GM12891 (cell line): ENCODE data around the gene SLC22A12.

Experiments
- DNase-seq: peaks from one replicate; pipeline ENCODE4 v3.0.0; 2011; ENCODE audit warnings: low spot score; ENCODE audit not compliant: insufficient read length
- FAIRE-seq: peaks from 2 replicates; lab custom pipeline; 2011; peaks lifted over from hg19 to GRCh38; lab: Jason Lieb, UNC
- PAX5 ChIP-seq: IDR thresholded peaks from 2 replicates; pipeline ENCODE4 v1.6.1; 2011; ENCODE audit warnings: low read length, moderate library complexity, mild to moderate bottlenecking; ENCODE audit not compliant: insufficient read depth, severe bottlenecking
- POLR2A ChIP-seq: IDR thresholded peaks from 2 replicates; pipeline ENCODE4 v1.6.1; 2011; ENCODE audit warnings: low read depth, low read length, control low read depth
- POLR2AphosphoS5 ChIP-seq: IDR thresholded peaks from 2 replicates; pipeline ENCODE4 v1.6.1; 2011; ENCODE audit warnings: low read depth, low read length, control low read depth
- POU2F2 ChIP-seq: IDR thresholded peaks from 2 replicates; pipeline ENCODE4 v1.6.1; 2011; ENCODE audit warnings: low read depth, mild to moderate bottlenecking, control low read depth, low read length, moderate library complexity
- SPI1 ChIP-seq: IDR thresholded peaks from 2 replicates; pipeline ENCODE4 v1.6.1; 2011; ENCODE audit warnings: low read depth, low read length, control low read depth
- TAF1 ChIP-seq: IDR thresholded peaks from 2 replicates; pipeline ENCODE4 v1.6.1; 2011; ENCODE audit warnings: low read depth, low read length, control low read depth

SLC22A12 gene

GRCh38 chr11:64629796-64630562, 39.0 kb downstream of the SLC22A12 start:
- FAIRE-seq (no peak), DNase-seq (no peak)
- TF ChIP-seq SPI1 (no peak), POLR2A (no peak), PAX5 (no peak), POLR2AphosphoS5 (no peak), POU2F2 (no peak), TAF1 (no peak)

GRCh38 chr11:64631675-64632074, 40.7 kb downstream of the SLC22A12 start:
- TF ChIP-seq POLR2AphosphoS5 (no peak), SPI1 (peak; percentile 78), POU2F2 (no peak)
- no peak for DNase-seq
- peak; percentile 63 for FAIRE-seq

GRCh38 chr11:64632237-64632636, 41.2 kb downstream of the SLC22A12 start:
- no peak for TF ChIP-seq PAX5
- TF ChIP-seq POU2F2, result no peak
- no peak for TF ChIP-seq TAF1
- no peak for TF ChIP-seq POLR2A
- TF ChIP-seq SPI1, result no peak
- DNase-seq (no peak), FAIRE-seq (no peak)

GRCh38 chr11:64632654-64633053, 41.6 kb downstream of the SLC22A12 start:
- FAIRE-seq (no peak), DNase-seq (no peak)
- no peak for TF ChIP-seq SPI1
- no peak for TF ChIP-seq POLR2AphosphoS5
- no peak for TF ChIP-seq PAX5

- no peak for FAIRE-seq
These were observed 42.6 kb downstream of the SLC22A12 start for GRCh38 chr11:64633555-64634159.

GRCh38 chr11:64637334-64638017, 46.5 kb downstream of the SLC22A12 start:
- no peak for FAIRE-seq
- TF ChIP-seq PAX5, result no peak
- TF ChIP-seq POLR2A, result no peak
- TF ChIP-seq SPI1, result no peak
- no peak for TF ChIP-seq POLR2AphosphoS5
- no peak for TF ChIP-seq TAF1
- TF ChIP-seq POU2F2, result no peak
- no peak for DNase-seq

More at GRCh38 chr11:64633555-64634159, 42.6 kb downstream of the SLC22A12 start:
- no peak for TF ChIP-seq POU2F2
- no peak for TF ChIP-seq POLR2A
- no peak for TF ChIP-seq POLR2AphosphoS5
- no peak for TF ChIP-seq SPI1
- no peak for TF ChIP-seq PAX5
- TF ChIP-seq TAF1, result no peak
- DNase-seq, result no peak

- FAIRE-seq (no peak), DNase-seq (no peak)
- TF ChIP-seq POLR2AphosphoS5, result no peak
- no peak for TF ChIP-seq POLR2A
- TF ChIP-seq TAF1, result no peak
- TF ChIP-seq POU2F2, result no peak
- TF ChIP-seq PAX5, result no peak
These were observed 47.1 kb downstream of the SLC22A12 start for GRCh38 chr11:64638018-64638665.

GRCh38 chr11:64638829-64639228, 47.8 kb downstream of the SLC22A12 start:
- no peak for DNase-seq
- no peak for FAIRE-seq
- TF ChIP-seq SPI1, result no peak

- DNase-seq (no peak), FAIRE-seq (no peak)
- TF ChIP-seq POLR2AphosphoS5 (no peak), POU2F2 (no peak), SPI1 (no peak), POLR2A (no peak), PAX5 (no peak), TAF1 (no peak)
These were observed 48.9 kb downstream of the SLC22A12 start for GRCh38 chr11:64639885-64640284.
